ENCODE data around the gene ADORA2B. TPM values are rescaled to one million over a fixed set of nuclear protein-coding genes. Genes with fewer than 3 reads are reported as not detected.

The ADORA2B gene
- total and polyA plus RNA-seq, 2 of the 8 experiments (the other 6 are each of a cell fraction or from before 2014, with no cell fraction given) = 2.6 to 8.2 TPM

GRCh38 chr17:15945527-15946191 is 729 bp downstream of the ADORA2B start (continued):
- TF ChIP-seq JUN (IDR thresholded peaks at IDR 0.05; ENCODE audit: low read depth, low read length) (no peak), NANOG (IDR thresholded peaks at IDR 0.05; ENCODE audit: insufficient read depth, low read depth, low read length, poor library complexity, severe bottlenecking) (no peak), SIX5 (IDR thresholded peaks at IDR 0.05; ENCODE audit: low read depth, low read length) (no peak), POU5F1 (IDR thresholded peaks at IDR 0.05; ENCODE audit: low read depth, low read length) (no peak), ASH2L (IDR thresholded peaks at IDR 0.05; ENCODE audit: low read length) (no peak), CHD2 (IDR thresholded peaks at IDR 0.05; ENCODE audit: low read length) (no peak), CHD7 (IDR thresholded peaks at IDR 0.05; ENCODE audit: insufficient replicate concordance, low read length) (no peak), KDM4A (IDR thresholded peaks at IDR 0.05; ENCODE audit: low read depth, low read length, severe bottlenecking) (peak; percentile 17), RAD21 (IDR thresholded peaks at IDR 0.05 in 1 of 2, conservative IDR thresholded peaks at IDR 0.05 in 1 of 2; ENCODE audit: low read depth in 2 of 2, low read length in 2 of 2) (no peak), E2F6 (IDR thresholded peaks at IDR 0.05) (peak; percentile 71; the same call in 1 of the 2 replicates)
